Measurements from ENCODE around the gene PRND.
"Not testable (repeated sequence)": the region's sequence is repeated elsewhere in the genome, so short reads cannot be mapped to it uniquely, and the experiment has no call there.

The PRND gene

GRCh38 chr20:4740774-4741431 is 19.2 kb downstream of the PRND start:
- peak; percentile 74 for DNase-seq

GRCh38 chr20:4748847-4749246 is 27.1 kb downstream of the PRND start:
- DNase-seq: no peak

GRCh38 chr20:4749326-4749725 is 27.6 kb downstream of the PRND start:
- no peak for DNase-seq

GRCh38 chr20:4750381-4750780 is 28.7 kb downstream of the PRND start:
- no peak for DNase-seq

- peak; percentile 63 for DNase-seq
Observed at GRCh38 chr20:4759100-4759884, 37.6 kb downstream of the PRND start.

- DNase-seq: no peak
Observed at GRCh38 chr20:4763261-4763660, 41.6 kb downstream of the PRND start.

GRCh38 chr20:4763723-4764510 is 42.2 kb downstream of the PRND start:
- no peak for DNase-seq

GRCh38 chr20:4764805-4765204 is 43.1 kb downstream of the PRND start:
- DNase-seq: no peak

GRCh38 chr20:4765681-4766080 is 44.0 kb downstream of the PRND start:
- DNase-seq: no peak

- no peak for DNase-seq
Observed at GRCh38 chr20:4766631-4767030, 44.9 kb downstream of the PRND start.

- DNase-seq: no peak
Observed at GRCh38 chr20:4767084-4767483, 45.4 kb downstream of the PRND start.

- no peak for DNase-seq
Observed at GRCh38 chr20:4769328-4769727, 47.6 kb downstream of the PRND start.

GRCh38 chr20:4770026-4770425 is 48.3 kb downstream of the PRND start:
- no peak for DNase-seq

- DNase-seq: no peak
Observed at GRCh38 chr20:4771004-4771403, 49.3 kb downstream of the PRND start.

GRCh38 chr20:4772132-4772531 is 50.4 kb downstream of the PRND start:
- DNase-seq: no peak

- not testable (repeated sequence) for DNase-seq
Observed at GRCh38 chr20:4773014-4773413, 51.3 kb downstream of the PRND start.

- DNase-seq: no peak
Observed at GRCh38 chr20:4773736-4774135, 52.0 kb downstream of the PRND start.

- DNase-seq: no peak
Observed at GRCh38 chr20:4774207-4774606, 52.5 kb downstream of the PRND start.

- DNase-seq: no peak
Observed at GRCh38 chr20:4775322-4776078, 53.8 kb downstream of the PRND start.

GRCh38 chr20:4776079-4776630 is 54.4 kb downstream of the PRND start:
- DNase-seq: no peak

Data from activated CD4-positive, alpha-beta T cell treated with anti-CD3 and anti-CD28 coated beads, Interleukin-2, Interleukin-6, amounts not matched to agents 100 ng/mL and 50 ng/mL, durations not matched to agents 16 hours and 8 hours (primary cell).